HUES6 (cell line): ENCODE measurements around the gene ACKR4.
"Not testable (repeated sequence)": the region's sequence is repeated elsewhere in the genome, so short reads cannot be mapped to it uniquely, and the experiment has no call there.

ENCODE experiments used
- H3K27ac ChIP-seq: 2 replicates; pipeline ENCODE4 v1.7.0; 2013; ENCODE audit warnings: low read depth, mild to moderate bottlenecking, low read length, inconsistent platforms
- H3K27me3 ChIP-seq: 2 replicates; pipeline ENCODE4 v1.6.1; 2013; ENCODE audit warnings: low read length; ENCODE audit not compliant: control insufficient read depth, insufficient read depth
- H3K36me3 ChIP-seq: 2 replicates; pipeline ENCODE4 v1.6.1; 2013; ENCODE audit warnings: low read length; ENCODE audit not compliant: control insufficient read depth, insufficient read depth
- H3K4me1 ChIP-seq: 2 replicates; pipeline ENCODE4 v1.6.1; 2013; ENCODE audit warnings: low read length; ENCODE audit not compliant: control insufficient read depth, insufficient read depth
- H3K4me3 ChIP-seq: 2 replicates; pipeline ENCODE4 v1.5.1; 2013; ENCODE audit warnings: low read depth, low read length
- H3K9ac ChIP-seq: one replicate; pipeline ENCODE4 v1.6.1; 2013; ENCODE audit warnings: mild to moderate bottlenecking, low read length
- H3K9me3 ChIP-seq: 2 replicates; pipeline ENCODE4 v1.6.1; 2013; ENCODE audit warnings: low read depth, low read length; ENCODE audit not compliant: control insufficient read depth, insufficient read depth

Gene ACKR4

GRCh38 chr3:132641427-132641826 lies 44.4 kb downstream of the ACKR4 start:
- not testable (repeated sequence) for H3K4me3 ChIP-seq, H3K27me3 ChIP-seq, H3K9me3 ChIP-seq, H3K4me1 ChIP-seq, H3K9ac ChIP-seq, H3K27ac ChIP-seq
- H3K36me3 ChIP-seq: peaks cover 21% of the 10 kb centered on the region

GRCh38 chr3:132641837-132642538 lies 44.9 kb downstream of the ACKR4 start:
- Histone ChIP-seq H3K9ac (no peak overlapping the region), H3K27ac (no peak overlapping the region), H3K9me3 (no peaks in the 10 kb centered on the region), H3K4me1 (no peaks in the 10 kb centered on the region), H3K4me3 (no peak overlapping the region), H3K36me3 (peaks cover 21% of the 10 kb centered on the region), H3K27me3 (no peaks in the 10 kb centered on the region)

GRCh38 chr3:132642539-132642847 lies 45.4 kb downstream of the ACKR4 start:
- Histone ChIP-seq H3K4me3 (no peak overlapping the region), H3K4me1 (no peaks in the 10 kb centered on the region), H3K27me3 (no peaks in the 10 kb centered on the region), H3K9me3 (no peaks in the 10 kb centered on the region), H3K9ac (no peak overlapping the region), H3K27ac (no peak overlapping the region), H3K36me3 (peaks cover 21% of the 10 kb centered on the region)

- no peaks in the 10 kb centered on the region for H3K9me3 ChIP-seq
- H3K27me3 ChIP-seq: no peaks in the 10 kb centered on the region
- H3K27ac ChIP-seq: no peak overlapping the region
- no peak overlapping the region for H3K9ac ChIP-seq
- no peaks in the 10 kb centered on the region for H3K4me1 ChIP-seq
- peaks cover 13% of the 10 kb centered on the region; the same call in 1 of the 2 replicates for H3K36me3 ChIP-seq
- no peak overlapping the region for H3K4me3 ChIP-seq
Observed at GRCh38 chr3:132643366-132643765, 46.3 kb downstream of the ACKR4 start.

GRCh38 chr3:132645058-132645457 lies 48.0 kb downstream of the ACKR4 start:
- Histone ChIP-seq H3K4me1 (no peaks in the 10 kb centered on the region), H3K27ac (no peak overlapping the region), H3K9me3 (no peaks in the 10 kb centered on the region), H3K4me3 (no peak overlapping the region), H3K36me3 (0 out of 2 replicates have a peak, but pooled peaks cover 5% of the 10 kb centered on the region), H3K9ac (no peak overlapping the region), H3K27me3 (no peaks in the 10 kb centered on the region)

- H3K4me3 ChIP-seq: no peak overlapping the region
- H3K36me3 ChIP-seq: no peaks in the 10 kb centered on the region
- no peak overlapping the region for H3K9ac ChIP-seq
- H3K27ac ChIP-seq: no peak overlapping the region
- no peaks in the 10 kb centered on the region for H3K27me3 ChIP-seq
- H3K9me3 ChIP-seq: no peaks in the 10 kb centered on the region
- no peaks in the 10 kb centered on the region for H3K4me1 ChIP-seq
Observed at GRCh38 chr3:132650153-132650552, 53.1 kb downstream of the ACKR4 start.
